ENCODE data around the gene G3BP2. TPM values are rescaled to one million over a fixed set of nuclear protein-coding genes. Genes with fewer than 3 reads are reported as not detected.
"Not testable (repeated sequence)": the region's sequence is repeated elsewhere in the genome, so short reads cannot be mapped to it uniquely, and the experiment has no call there.

The G3BP2 gene
- total and polyA plus RNA-seq, 8 donors, result 7.8 to 51.0 (median 35.5) TPM

- H3K4me1 ChIP-seq, result no peaks in the 10 kb centered on the region
- no peak for DNase-seq
- no peak for FAIRE-seq
- peak in 2 of 4 donors; percentile 68 to 74 for ATAC-seq
- H3K9me3 ChIP-seq, result no peaks in the 10 kb centered on the region
- H3K27me3 ChIP-seq, result no peaks in the 10 kb centered on the region
- WGBS, 2 donors, result 71 to 75% methylated on average over 6 of the region's 6 CpGs
- H3K36me3 ChIP-seq, result no peaks in the 10 kb centered on the region
- intact Hi-C loops (cut with DNase I), result no loop called here
- H3K27ac ChIP-seq, result peak overlapping the region in 2 of 4 donors; percentile 17 to 50
- TF ChIP-seq CTCF (IDR thresholded peaks at IDR 0.05), result no peak
- no peak overlapping the region for H3K4me3 ChIP-seq
Observed at GRCh38 chr4:75698162-75698962, 25.2 kb upstream of the G3BP2 start.

- DNase-seq (no peak), ATAC-seq (peak in 2 of 4 donors; percentile 17 to 39), FAIRE-seq (no peak)
- WGBS, 2 donors, result 94 to 95% methylated on average over 3 of the region's 3 CpGs
- intact Hi-C loops (cut with DNase I), result no loop called here
- no peak for TF ChIP-seq CTCF (IDR thresholded peaks at IDR 0.05)
- no peak overlapping the region for H3K4me3 ChIP-seq
- no peaks in the 10 kb centered on the region for H3K9me3 ChIP-seq
- no peaks in the 10 kb centered on the region for H3K4me1 ChIP-seq
- H3K27ac ChIP-seq, result no peak overlapping the region
- no peaks in the 10 kb centered on the region for H3K27me3 ChIP-seq
- no peaks in the 10 kb centered on the region for H3K36me3 ChIP-seq
Observed at GRCh38 chr4:75696581-75696980, 23.4 kb upstream of the G3BP2 start.

- Histone ChIP-seq H3K27me3 (no peaks in the 10 kb centered on the region), H3K9me3 (no peaks in the 10 kb centered on the region), H3K27ac (no peak overlapping the region), H3K36me3 (no peaks in the 10 kb centered on the region), H3K4me3 (no peak overlapping the region), H3K4me1 (no peaks in the 10 kb centered on the region)
- peak in 3 of 4 donors; percentile 75 to 87 (median 81) for ATAC-seq
- WGBS, 2 donors, result 56 to 62% methylated on average over 3 of the region's 3 CpGs
- FAIRE-seq, result no peak
- intact Hi-C loops (cut with DNase I), result no loop called here
- no peak for DNase-seq
- no peak for TF ChIP-seq CTCF (IDR thresholded peaks at IDR 0.05)
Observed at GRCh38 chr4:75696071-75696470, 22.9 kb upstream of the G3BP2 start.

- FAIRE-seq; H3K36me3 ChIP-seq; DNase-seq; H3K27me3 ChIP-seq; H3K9me3 ChIP-seq; intact Hi-C loops (cut with DNase I); H3K4me3 ChIP-seq; H3K4me1 ChIP-seq; ATAC-seq; H3K27ac ChIP-seq: not testable (repeated sequence)
- 96 to 99% methylated on average over 5 of the region's 5 CpGs for WGBS, 2 donors
Observed at GRCh38 chr4:75692066-75692465, 18.9 kb upstream of the G3BP2 start.

GRCh38 chr4:75687125-75687524 is 13.9 kb upstream of the G3BP2 start:
- H3K9me3 ChIP-seq; intact Hi-C loops (cut with DNase I); H3K4me3 ChIP-seq; ATAC-seq; H3K4me1 ChIP-seq; FAIRE-seq; H3K27ac ChIP-seq; H3K36me3 ChIP-seq; DNase-seq; H3K27me3 ChIP-seq: not testable (repeated sequence)
- WGBS, 2 donors, result 96 to 99% methylated on average over 1 of the region's 1 CpG

GRCh38 chr4:75686346-75686745 is 13.1 kb upstream of the G3BP2 start:
- no peak for FAIRE-seq
- 83% methylated on average over 3 of the region's 3 CpGs for WGBS, 2 donors
- H3K9me3 ChIP-seq, result no peaks in the 10 kb centered on the region
- intact Hi-C loops (cut with DNase I), result no loop called here
- H3K27ac ChIP-seq, result no peak overlapping the region
- no peaks in the 10 kb centered on the region for H3K36me3 ChIP-seq
- H3K27me3 ChIP-seq, result no peaks in the 10 kb centered on the region
- H3K4me1 ChIP-seq, result no peaks in the 10 kb centered on the region
- TF ChIP-seq CTCF (IDR thresholded peaks at IDR 0.05), result no peak
- DNase-seq, result no peak
- no peak overlapping the region for H3K4me3 ChIP-seq
- no peak for ATAC-seq
